Medulla oblongata (tissue), 1 donor: ENCODE results near the gene XYLT1.

Source experiments
- DNase-seq: peaks from one replicate; pipeline ENCODE4 v3.0.0-alpha.2; 2015; ENCODE audit errors: extremely low spot score

The XYLT1 gene

DNA sequence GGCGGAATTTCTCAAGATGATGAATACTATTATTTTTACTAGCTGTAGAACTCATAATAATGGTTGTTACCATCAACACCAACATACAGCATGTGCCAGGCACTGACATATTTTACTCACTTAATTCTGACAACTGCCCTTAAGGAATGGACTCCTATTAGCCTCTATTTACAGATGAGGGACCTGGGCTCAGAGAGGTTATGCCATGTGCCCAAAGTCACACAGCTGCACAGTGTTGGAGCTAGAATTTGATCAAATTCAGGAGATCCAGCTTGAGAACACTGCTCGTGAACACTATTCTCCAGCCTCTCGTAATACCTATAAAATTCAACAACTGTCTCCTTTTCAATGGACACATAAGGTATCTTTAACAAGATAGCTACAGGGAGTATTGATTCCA lies 97.2 kb downstream of the XYLT1 start:
- DNase-seq = no peak

DNA sequence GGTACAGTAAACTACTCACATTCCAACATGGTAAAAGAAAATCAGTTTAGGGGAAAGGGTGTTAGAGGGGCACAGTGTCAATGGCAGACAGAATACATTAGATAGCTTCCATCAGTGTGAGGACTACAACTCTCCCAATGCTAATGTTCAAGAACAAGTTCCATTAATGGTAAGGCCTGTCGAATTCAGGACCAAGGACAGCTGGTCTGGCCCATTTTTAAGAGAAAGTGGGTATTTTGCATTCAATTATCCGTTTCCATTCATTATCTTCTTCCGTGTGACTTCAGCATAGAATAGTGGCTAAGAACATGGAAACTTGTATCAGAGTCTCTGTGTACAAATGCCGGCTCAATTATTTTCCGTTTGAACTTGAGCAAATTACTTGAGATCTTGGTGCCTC lies 98.4 kb downstream of the XYLT1 start:
- DNase-seq = no peak

DNA sequence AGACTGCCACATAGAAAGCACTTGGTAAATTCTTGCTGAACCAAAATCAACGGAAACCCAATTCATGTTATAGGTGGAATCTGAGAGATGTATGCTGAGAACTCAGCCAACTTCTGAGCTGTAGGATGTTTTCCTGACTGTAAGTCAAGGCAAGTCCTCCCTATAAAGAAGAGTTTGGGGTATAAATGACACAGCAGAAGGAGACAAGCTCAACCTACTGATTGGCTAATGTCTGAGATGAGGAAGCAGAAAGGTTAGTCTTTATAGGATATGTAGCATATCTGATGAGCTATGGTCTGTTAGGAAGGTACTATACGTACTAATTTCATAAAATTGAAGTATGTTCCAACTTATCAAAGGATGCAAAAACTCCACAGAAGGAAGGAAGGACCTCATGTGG lies 99.5 kb downstream of the XYLT1 start:
- no peak for DNase-seq

DNA sequence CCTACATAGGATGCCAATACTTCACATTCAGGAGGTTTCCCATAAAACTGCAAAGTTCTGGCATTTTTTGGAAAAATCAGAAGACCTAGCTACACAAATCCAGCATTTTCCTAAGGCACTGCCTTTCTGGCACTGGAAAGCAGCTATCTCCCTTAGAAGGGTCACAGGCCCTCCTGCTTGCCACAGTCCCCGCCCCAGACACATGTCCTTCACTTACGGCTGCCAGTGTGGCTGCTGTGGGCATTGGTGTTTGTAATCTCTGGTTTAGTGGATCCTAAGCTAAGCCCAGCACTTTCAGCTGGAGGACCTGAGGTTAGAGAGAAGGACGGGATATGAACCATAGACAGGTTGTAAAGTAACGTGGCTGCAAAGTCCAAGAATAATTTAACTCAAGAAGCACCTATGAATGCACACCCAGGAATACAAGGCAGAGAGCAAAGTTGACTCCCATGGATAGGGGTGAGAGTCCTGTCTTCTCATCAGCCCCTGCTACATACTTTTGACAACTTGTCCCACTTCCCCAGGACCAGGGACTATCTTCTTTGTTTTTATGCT lies 100.0 kb downstream of the XYLT1 start:
- DNase-seq = no peak

DNA sequence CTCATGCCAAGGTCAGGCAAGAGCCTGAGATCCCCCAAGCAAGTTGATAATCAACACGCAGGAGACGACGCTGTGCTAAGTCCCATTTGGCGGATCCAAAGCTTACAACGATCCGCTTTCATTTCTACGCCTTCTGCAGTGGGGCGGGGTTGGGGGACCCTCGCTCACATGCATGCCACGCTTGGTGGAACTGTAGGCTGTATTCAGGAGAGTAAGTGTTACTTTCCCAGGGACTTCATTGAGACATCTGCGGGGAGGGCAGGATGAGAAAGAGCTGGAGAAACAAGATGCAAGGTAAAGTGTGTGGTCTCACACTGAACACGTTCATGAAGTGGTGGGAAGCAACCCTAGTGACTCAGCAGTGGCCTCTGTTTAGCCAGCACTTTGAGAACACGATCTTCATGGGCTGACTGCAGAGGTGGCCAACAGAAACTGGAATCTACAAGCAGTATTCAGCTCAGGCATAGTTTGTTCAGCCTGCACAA lies 100.5 kb downstream of the XYLT1 start:
- peak; percentile 35 for DNase-seq

DNA sequence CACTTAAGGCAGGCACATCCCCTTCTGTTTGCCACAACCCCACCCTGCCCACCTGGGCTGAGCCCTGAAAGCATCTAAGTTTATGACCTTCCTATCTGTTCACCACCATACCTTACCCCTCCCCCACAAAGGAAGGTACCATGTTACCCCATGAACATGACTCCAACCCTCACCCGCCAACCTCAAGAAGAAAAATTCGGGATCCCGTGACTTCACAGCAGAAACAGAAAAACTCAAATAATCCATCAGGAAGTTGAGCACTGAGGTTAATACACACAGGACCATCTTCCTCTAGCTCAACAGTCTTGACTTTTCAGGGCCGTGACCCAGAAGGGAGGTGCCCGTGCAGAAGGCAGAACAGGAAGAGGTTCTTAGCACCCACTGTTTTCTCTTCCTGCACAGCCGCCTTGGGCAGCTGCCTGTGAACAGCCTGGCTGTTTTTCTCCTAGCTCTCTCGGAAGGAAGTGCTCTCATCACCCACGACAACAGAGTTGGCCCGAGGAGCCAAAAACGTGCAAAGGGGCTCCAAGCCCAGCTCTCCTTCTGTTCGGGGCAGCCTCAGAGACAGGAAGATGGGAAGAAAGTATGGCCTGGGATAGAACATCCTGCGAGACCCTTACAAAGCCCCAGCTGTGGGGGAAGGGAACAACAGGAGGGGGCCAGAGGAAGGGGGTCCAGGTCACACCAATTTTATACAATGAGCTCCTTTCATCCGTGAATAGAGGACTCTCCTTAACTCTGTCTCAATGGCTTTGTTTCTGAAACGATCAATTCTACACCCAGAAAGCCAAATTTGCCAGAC lies 101.1 kb downstream of the XYLT1 start:
- DNase-seq = peak; percentile 71

DNA sequence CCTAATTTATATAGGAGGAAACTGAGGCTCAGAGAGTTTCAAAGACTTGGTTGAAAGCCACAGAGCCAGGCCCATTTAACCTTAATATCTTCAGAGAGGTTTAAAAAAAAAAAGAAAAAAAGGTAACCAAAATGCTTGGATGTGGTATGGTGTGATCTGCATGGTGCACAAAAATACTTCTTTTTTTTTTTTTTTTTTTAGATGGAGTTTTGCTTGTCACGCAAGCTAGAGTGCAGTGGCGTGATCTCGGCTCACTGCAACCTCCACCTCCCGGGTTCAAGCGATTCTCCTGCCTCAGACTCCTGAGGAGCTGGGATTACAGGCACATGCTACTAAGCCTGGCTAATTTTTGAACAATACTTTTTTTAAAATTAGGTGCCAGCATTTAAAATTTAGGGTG lies 101.8 kb downstream of the XYLT1 start:
- DNase-seq = no peak

DNA sequence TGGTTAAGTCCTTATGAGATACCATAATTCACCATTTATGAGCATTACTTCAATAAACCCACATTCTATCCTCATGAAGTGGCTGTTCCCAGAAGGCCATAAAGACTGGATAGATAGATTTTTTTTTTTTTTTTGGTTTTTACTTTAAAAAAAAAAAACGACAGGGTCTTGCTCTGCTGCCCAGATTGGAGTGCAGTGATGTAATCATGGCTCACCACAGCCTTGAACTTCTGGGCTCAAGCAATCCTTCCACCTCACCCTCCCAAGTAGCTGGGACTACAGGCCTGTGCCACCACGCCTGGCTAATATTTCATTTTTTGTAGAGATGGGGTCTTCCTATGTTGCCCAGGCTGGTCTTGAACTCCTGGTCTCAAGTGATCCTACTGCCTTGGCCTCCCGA lies 102.3 kb downstream of the XYLT1 start:
- no peak for DNase-seq

DNA sequence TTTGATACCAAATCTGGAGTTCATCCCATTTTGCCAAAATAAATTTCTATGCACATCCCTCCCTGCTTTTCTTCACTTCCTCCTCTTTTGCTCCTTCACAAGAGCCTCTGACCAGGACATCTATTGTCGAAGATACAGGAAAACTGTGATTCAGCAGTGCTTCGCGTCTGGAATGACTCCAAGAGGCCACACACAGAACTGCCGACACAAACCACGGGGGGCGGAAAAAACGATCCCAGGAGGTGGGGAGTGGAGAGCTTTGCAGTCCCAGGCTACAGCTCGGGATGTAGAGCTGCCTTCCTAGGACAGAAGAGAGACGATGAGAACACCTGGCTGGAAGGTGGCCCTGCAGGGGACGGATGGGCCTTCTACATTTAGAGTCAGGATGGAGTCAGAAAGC lies 102.8 kb downstream of the XYLT1 start:
- no peak for DNase-seq

DNA sequence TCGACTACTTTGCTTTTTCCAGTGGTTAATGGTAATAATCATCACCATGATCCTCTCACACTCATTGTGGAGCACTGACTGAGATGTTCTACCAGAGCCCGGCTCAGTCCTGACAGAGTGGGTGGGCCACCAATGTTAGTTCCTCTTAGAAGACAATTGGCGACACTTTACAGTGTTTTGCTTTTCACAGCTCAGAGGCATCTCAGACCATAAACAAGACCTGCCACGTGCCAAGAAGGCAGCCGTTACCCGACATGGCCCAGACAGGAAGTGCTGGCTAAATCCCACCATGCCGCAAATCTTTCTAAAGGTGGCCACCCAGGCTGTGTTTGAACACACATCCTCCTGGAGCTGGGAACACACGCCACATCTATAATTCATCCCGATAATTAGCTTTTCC lies 103.7 kb downstream of the XYLT1 start:
- no peak for DNase-seq

DNA sequence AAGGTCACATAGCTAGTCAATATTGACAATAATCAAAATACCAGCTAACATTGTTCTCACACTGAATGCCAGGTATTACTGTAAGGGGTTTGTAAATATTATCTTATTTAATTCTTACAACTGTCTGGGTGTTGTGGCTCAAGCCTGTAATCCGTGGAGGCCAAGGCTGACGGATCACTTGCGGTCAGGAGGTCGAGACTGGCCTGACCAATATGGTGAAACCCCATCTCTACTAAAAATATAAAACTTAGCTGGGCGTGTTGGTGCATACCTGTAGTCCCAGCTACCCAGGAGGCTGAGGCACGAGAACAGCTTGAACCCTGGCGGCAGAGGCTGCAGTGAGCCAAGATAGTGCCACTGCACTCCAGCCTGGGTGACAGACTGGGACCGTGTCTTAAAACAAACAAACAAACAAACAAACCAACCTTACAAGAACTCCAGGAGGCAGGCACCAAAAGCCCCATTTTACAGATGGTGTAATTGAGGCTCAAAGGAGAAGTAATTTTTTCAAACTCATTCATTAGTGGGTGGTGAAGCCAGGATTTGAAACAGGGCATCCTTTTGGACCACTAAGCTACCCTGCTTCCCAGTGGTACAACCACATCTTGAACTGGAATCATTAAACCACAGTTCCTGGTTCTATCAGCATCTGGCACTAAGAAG lies 104.3 kb downstream of the XYLT1 start:
- DNase-seq = no peak

DNA sequence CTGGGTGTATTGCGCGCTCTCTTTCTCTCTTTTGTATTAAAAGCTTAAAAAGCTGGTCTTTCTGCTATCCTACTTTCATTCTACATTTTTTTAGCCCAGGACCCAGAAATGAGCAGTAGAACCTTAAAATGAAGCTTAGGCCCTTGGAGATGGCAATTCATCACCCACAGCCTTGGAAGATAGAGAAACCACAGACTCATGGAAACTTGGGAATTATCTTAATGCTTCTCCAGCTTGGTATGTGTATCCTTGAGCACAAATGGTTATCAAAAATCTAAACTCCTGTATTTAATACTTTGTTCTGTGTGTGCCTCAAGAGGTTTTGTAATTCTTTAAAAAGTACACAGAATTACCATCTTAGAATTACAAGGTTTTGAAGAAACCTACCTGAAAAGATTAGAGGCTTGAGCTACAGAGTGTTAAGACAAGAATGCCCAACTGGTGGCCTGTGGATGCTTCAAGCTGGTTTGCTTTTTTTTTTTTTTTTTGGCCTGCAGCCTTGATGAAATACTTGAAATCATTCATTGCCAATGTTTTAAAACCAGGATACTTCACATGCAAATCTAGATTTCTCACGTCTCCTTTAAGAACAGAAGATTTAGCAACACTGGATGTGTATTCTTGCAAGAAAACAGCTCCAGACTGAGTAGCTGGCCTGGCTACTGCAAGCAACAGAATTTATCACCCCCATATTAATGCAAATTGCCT lies 105.0 kb downstream of the XYLT1 start:
- DNase-seq = no peak

DNA sequence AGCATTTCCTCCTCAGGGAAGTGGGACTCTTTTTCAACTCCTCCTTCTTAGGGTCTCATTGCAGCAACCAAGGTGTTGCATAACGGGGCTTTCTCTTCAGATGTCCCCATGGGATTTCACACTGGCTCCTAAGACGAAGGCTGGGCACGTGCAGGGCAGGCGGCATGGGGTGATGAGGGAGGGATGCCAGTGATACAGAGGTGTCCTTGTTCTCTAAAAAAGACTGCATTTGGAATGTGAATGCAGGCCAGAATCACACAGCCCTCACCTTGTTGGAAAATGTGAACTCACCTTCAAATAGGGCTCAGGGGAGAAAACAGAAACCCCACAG lies 105.6 kb downstream of the XYLT1 start:
- DNase-seq = no peak

DNA sequence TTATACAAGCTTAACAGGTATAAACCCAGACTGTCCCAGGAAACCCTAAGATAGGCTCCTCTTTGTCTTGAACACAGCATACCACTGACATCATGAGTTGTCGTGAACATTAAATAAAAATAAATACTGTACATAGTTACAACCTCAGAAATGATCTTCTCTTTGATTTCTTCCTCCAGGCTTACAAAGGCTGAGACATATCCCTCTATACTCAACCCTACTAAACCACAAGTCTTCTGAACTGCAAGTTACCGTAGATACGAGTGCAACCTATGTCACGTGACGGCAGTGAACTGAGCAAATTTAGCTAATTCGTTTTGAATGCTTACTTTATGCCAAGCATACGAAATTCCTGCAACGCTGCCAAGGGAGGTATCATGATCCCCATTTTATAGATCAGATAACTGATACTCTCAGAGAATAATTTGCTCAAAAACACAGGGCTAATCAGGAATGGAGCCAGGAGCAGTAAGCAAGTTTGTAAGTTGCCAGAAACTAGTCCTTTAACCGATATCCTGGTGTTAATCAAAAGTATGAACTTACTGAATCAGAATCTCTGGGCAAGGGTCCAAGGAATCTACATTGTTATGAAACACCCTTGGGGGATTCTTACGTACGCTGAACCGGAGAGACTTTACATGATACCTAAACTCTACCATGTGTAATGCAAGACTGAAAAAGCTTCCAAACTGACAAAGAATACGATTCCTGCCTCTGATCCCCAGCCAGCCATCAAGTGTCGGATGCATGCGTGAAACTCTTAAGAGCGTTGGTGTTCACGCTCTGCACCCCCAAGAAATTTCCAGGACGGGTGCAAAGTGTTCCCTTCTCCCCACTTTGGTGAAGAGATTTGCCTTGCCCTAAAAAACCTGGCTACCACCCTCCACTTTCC lies 106.2 kb downstream of the XYLT1 start:
- DNase-seq = no peak

DNA sequence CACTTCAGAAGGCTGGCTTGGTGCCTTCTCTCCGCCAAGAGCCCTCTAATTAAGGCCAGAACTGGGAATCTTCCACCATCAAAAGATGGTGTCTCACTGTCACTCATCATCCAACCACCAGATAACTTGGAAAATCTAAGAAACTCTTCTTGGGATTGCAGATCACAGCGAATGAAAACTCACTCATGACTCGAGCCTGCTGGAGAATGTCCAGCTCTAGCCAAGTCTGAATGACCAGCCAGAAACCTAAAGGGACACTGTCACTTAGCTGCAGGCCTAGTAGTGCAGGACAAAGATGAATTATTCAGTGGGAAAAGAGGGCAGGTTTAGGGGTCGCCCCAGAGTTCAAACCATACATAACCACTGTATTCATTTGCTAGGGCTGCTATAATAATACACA lies 107.8 kb downstream of the XYLT1 start:
- DNase-seq = no peak

DNA sequence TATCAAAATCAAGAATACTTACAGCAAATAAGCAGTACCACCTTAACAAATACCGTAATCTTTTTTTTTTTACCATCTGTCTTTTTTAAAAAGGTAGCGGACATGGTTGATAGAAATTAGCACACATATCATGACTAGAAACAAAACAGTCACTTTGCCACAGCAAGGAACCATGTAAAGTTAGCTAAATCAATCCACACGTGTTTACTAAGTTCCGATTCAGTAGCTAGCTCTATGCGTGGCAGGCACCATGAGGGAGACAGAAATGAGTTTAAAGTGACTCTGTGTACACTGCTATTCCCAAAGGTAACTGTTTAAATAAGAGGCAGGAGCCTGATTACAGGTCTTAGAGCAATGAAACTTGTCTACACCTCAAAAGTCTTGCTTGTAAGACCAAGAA lies 108.6 kb downstream of the XYLT1 start:
- DNase-seq = no peak

DNA sequence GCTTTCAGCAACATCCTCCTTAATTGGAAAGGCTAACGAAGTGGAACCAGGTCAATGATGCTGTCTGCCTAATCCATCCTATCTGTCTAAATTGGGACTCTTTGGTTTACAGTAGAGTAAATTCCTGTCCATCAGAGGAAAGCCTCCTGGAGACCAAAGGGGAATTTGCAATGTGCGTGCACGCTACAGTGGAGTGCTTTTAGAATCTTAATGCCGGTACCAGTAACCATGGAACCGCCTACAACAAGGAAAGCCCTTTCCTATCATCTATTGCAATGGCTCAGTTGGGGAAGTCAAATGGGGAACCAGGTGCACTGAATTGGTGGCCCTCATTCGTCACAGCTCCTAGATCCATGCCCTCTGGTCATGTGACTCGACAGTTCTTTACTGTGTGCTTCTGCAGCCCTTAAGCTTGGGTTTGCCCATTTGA lies 110.1 kb downstream of the XYLT1 start:
- no peak for DNase-seq

DNA sequence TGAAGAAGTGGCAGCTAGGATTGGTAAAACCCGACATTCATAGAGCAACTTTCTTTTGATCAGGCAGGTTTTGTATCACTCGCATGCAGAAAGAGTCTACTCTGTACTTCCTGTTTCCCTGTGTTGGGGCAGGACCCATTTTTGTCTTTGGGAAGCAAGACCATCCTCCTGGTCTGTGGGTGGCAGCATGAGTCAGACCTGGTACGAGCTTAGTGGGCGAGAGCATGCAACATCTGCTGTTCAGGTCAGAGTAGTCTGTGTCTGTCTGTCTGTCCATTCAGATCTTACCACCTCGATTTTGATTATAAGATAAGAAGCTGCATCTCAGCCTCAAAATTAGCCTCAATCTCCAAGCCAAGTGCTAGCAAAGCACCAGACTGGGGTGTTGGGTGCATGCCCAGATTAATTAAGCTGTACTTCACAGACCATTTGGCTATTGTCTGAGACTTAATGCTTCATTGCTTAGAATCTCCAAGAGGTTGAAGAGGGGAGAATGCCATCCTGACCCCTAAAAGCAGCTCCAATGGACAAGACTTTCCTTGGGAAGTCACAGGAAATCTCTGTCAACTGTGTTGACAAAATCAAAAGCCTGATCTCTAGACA lies 110.9 kb downstream of the XYLT1 start:
- peak; percentile 56 for DNase-seq

DNA sequence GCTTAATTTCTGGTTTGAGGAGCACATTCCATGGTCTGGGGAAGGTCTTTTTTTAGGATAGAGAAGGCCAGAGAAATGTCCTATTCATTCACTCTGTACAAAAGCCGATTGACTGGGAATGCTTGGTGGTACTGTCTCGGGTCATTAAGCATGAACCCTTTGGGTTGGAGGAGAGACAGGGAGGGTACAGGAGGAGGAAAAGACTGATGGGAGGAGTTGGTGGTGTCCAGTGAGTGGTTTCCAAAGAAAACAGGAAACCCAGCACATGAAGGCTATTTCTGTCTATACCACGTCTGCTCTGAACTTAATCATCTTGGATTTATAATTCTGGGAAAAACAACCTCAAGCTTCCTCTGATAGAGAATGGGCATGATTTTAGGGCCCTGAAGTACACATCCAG lies 111.9 kb downstream of the XYLT1 start:
- no peak for DNase-seq

DNA sequence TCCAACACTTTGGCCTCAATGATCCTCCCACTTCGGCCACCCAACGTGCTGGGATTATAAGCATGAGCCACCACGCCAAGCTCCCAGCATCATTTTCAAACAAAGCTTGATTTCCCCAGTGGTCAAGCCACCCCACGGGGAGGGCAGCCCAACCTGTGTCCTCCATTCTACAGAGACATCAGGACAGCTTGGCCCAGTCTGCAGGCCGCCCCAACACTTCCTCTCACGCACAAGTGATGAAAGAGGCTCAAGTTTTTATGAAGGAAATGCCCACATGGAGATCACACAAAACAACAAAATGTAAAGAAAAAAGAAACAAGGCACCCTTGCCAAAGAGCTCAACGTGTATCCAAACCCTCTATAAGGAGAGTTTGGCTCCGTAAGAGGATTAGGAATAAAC lies 112.4 kb downstream of the XYLT1 start:
- no peak for DNase-seq
